Fibroblast of the aortic adventitia (primary cell): ENCODE results near the gene PLP1. TPM values are rescaled to one million over a fixed set of nuclear protein-coding genes. Genes with fewer than 3 reads are reported as not detected.

Experiments
- DNase-seq: peaks from one replicate; pipeline ENCODE4 v3.0.0-alpha.2; 2010; ENCODE audit warnings: low read depth
- H3K4me3 ChIP-seq: 2 replicates; pipeline ENCODE4 v1.5.1; 2011; ENCODE audit warnings: low read depth, mild to moderate bottlenecking, control low read depth, low read length, moderate library complexity
- total RNA-seq: library from RNA; depleted of rRNA; stranded (reverse); fragments of >200 nt; gene quantifications from 2 replicates; pipeline ENCODE4 v1.2.3, GENCODE V29; 2012; ENCODE audit warnings: low replicate concordance
- TF ChIP-seq, protein P1 (sequence below): IDR thresholded peaks from 2 replicates; pipeline ENCODE4 v1.5.1; 2011; ENCODE audit warnings: mild to moderate bottlenecking, low read length, control low read depth, inconsistent platforms; ENCODE audit not compliant: insufficient read depth

PLP1 gene
- total RNA-seq, 1 donor, result not detected

DNA sequence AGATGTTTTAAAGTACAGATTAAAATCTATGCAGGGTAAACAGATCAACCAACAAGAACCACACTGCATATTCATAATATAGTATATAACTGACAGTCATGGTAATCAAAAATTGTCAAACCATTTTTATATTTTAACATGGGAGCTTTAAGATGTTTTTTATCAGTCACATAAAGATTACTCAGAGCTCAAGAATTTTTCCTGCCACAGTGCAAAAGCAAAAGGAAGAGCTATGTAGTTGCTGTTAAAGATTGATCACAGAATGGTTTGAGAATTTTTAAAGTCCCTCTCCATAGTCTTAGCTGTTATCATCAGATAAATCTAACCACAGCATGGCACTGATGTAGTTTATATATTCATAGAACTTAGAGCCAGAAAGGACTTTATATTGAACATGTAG, 47.0 kb downstream of the PLP1 start:
- peak; percentile 19 for DNase-seq
- TF ChIP-seq, protein P1, sequence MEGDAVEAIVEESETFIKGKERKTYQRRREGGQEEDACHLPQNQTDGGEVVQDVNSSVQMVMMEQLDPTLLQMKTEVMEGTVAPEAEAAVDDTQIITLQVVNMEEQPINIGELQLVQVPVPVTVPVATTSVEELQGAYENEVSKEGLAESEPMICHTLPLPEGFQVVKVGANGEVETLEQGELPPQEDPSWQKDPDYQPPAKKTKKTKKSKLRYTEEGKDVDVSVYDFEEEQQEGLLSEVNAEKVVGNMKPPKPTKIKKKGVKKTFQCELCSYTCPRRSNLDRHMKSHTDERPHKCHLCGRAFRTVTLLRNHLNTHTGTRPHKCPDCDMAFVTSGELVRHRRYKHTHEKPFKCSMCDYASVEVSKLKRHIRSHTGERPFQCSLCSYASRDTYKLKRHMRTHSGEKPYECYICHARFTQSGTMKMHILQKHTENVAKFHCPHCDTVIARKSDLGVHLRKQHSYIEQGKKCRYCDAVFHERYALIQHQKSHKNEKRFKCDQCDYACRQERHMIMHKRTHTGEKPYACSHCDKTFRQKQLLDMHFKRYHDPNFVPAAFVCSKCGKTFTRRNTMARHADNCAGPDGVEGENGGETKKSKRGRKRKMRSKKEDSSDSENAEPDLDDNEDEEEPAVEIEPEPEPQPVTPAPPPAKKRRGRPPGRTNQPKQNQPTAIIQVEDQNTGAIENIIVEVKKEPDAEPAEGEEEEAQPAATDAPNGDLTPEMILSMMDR, result no peak
- H3K4me3 ChIP-seq, result no peak overlapping the region

- TF ChIP-seq, protein P1, result no peak
- DNase-seq, result no peak
- H3K4me3 ChIP-seq, result no peak overlapping the region
Measured at GRCh38 chrX:103825881-103826280, 49.2 kb downstream of the PLP1 start.

- no peak for DNase-seq
- H3K4me3 ChIP-seq, result no peak overlapping the region
- TF ChIP-seq, protein P1, result no peak
Measured at GRCh38 chrX:103828529-103828928, 51.9 kb downstream of the PLP1 start.

DNA sequence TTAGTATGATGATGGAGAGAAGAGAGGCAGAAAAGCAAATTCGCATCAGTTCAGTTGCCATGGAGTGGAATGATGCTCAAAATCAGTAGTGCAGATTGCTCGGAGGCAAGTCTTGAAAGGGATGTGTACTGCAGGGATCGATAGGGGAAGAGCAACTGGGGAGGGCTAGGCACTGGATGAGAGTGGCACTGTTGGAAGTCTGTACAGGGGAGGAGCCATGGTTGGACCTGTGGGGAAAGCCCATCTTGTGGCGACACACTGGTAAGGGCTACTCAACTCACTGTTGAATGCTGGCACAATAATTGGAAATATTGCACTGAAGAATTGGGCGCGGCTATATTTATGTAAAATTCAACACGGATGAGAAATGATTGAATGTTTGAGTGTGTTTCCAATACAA, 54.2 kb downstream of the PLP1 start:
- DNase-seq, result no peak
- TF ChIP-seq, protein P1, result no peak
- no peak overlapping the region for H3K4me3 ChIP-seq

DNA sequence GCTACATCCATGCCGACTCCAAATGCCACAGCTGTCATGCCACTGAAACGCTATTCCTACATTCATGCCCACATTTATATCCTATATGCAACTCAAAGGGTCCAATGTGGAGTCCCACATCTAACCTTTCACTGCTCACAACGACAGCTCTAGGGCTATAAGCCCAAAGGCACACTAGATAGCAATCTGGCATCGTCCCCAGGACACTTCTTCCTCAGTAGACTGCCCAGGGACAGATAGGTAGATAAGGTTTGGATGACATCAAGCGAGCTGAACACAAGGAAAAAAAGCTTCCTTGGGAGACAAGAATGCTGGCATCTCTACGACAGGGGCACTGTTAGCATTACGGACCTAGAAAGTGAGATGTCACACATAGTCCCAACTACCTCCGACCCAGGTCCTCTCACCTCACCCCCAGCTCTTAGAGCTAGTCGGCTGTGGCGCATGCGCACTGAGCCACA, 54.7 kb downstream of the PLP1 start:
- DNase-seq, result peak; percentile 36
- peak overlapping the region; percentile 63 for H3K4me3 ChIP-seq
- TF ChIP-seq, protein P1, result no peak

GRCh38 chrX:103831803-103832544, 55.3 kb downstream of the PLP1 start, which contains the start of gene RAB9B:
Gene RAB9B (minus strand): TSS chrX:103832257. CDS start chrX:103825784, 6,473 bp downstream.
- TF ChIP-seq, protein P1, result no peak
- peak within 1 kb of the TSS; percentile 63 for H3K4me3 ChIP-seq
- no peak for DNase-seq
